ENCODE measurements around the gene RFC1.

DNA sequence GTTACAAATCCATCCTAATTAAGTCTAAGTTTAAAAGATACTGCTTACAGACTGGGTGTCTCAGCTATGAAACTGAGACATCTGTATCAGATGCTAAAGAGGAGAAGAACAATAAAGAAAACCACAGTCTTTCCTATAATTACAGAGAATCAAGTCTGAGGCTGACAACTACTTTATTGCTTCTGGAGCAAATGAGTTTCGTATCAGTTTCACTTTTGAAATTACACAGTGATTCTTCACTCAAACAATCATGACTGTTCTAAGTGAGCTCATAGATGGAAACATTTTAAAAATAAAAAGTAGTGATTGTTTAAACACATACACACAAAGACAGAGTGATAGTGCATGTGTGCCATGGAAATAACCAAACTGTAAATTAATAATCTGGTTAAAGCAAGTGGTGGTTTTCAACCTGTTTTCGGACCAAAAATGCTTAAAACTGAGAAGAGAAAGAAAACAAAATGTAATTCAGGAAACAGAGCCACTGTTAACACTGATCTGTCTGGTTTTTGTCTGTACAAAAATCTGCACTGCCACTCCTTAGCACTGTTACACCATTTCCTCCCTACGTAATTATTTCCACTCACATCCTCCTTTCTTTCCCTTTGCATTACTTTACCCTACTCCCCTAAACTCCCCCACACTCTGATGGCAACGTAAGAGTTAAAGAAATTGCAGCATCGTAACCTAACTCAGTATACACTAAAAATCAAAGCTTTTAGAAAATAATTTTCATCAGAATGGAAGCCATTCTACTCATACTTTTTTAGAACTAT is 12.5 kb downstream of the RFC1 start:
- TF ChIP-seq POLR2A (IDR thresholded peaks at IDR 0.05), result no peak
- TF ChIP-seq, protein P1, sequence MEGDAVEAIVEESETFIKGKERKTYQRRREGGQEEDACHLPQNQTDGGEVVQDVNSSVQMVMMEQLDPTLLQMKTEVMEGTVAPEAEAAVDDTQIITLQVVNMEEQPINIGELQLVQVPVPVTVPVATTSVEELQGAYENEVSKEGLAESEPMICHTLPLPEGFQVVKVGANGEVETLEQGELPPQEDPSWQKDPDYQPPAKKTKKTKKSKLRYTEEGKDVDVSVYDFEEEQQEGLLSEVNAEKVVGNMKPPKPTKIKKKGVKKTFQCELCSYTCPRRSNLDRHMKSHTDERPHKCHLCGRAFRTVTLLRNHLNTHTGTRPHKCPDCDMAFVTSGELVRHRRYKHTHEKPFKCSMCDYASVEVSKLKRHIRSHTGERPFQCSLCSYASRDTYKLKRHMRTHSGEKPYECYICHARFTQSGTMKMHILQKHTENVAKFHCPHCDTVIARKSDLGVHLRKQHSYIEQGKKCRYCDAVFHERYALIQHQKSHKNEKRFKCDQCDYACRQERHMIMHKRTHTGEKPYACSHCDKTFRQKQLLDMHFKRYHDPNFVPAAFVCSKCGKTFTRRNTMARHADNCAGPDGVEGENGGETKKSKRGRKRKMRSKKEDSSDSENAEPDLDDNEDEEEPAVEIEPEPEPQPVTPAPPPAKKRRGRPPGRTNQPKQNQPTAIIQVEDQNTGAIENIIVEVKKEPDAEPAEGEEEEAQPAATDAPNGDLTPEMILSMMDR (IDR thresholded peaks at IDR 0.05), result no peak

Measured in uterus (tissue), 2 donors.